Ovary (tissue), 3 donors: ENCODE data around the gene MCAM.

Experiments used
- CTCF ChIP-seq, 3 donors: fragments of 450-650 bp in 2 of 3; fragments of 200-600 bp in 1 of 3; IDR thresholded peaks; one replicate each; pipeline versions ENCODE4 v1.5.1 to v1.8.0; 2016 to 2022; ENCODE audit warnings: antibody characterized with exemption in 3 of 3, mild to moderate bottlenecking in 1 of 3
- EP300 ChIP-seq: sonication (generic); formaldehyde crosslinking; IDR thresholded peaks from one replicate; pipeline ENCODE4 v1.6.1; 2017; ENCODE audit warnings: antibody characterized with exemption
- POLR2A ChIP-seq: fragments of 450-650 bp; IDR thresholded peaks from one replicate; pipeline ENCODE4 v1.6.1; 2017; ENCODE audit warnings: antibody characterized with exemption, mild to moderate bottlenecking, moderate library complexity
- donor health status: DM: no; HTN: no; CAD: no.

- no peak for TF ChIP-seq CTCF (IDR thresholded peaks at IDR 0.05)
- TF ChIP-seq EP300: no peak
- TF ChIP-seq POLR2A: no peak
Observed at GRCh38 chr11:119324189-119324588, 7.3 kb upstream of the MCAM start.
